Activated naive CD4-positive, alpha-beta T cell treated with Interleukin-2 at 50 U/mL for 16 hours (primary cell): ENCODE data around the gene C12orf60.

Experiments
- DNase-seq: peaks from one replicate; pipeline ENCODE4 v3.0.0-alpha.2; 2020

The C12orf60 gene

DNA sequence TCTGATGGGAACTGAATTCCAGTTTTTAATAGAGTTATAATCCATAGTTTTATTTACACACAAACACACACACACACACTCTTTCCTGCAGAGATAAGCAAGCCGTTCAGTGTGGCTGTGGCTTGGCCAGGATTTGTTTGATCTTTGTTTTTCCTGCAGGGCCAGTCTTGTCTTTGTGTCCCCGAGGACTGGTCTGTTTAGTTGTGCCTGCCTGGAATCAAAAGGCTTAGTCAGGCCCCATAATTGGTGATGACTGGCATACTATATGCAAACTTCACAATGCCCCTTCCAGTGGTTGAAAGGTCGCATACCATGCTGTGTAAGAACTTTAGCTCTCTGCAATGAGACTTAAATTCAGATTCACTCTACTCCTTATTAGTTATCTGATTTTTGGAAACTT, 26.2 kb upstream of the C12orf60 start:
- no peak for DNase-seq

DNA sequence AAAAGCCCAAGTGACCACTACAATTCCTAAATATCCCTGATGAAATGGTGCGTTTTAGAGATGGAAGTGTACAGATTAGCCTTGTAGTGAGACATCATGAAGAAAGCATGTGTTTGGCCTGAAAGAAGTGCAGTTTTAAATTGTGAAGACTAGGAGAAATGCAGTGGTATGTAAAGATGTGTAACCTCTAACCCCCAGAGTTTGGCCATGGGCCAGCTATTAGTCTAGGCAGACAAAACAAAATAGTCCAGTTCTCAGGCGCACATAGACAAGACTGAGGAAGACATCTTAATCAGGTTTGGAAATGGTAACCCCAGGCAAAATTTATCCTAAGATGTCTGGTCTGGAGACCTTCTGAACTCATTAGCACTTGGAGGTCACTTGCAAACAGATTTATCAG, 23.6 kb upstream of the C12orf60 start:
- no peak for DNase-seq

DNA sequence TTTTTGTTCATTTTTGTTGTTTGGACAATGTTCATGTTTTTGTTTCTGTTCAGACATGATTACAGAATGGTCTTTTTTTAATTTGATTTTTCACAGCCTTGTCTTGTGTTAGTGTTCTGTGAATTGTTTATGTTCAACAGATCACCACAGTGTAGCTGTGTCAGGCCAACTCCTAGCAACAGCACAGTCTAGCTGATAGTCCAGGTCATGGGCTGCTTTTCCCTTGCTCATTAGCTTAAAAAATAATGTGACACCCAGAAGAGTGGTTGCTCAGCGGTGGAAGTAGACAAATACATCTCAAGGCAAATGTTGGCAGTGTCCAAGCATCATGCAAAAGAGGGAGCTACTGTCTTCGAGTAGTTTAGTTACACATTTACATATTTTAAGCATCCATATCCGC, 22.6 kb upstream of the C12orf60 start:
- DNase-seq: no peak

DNA sequence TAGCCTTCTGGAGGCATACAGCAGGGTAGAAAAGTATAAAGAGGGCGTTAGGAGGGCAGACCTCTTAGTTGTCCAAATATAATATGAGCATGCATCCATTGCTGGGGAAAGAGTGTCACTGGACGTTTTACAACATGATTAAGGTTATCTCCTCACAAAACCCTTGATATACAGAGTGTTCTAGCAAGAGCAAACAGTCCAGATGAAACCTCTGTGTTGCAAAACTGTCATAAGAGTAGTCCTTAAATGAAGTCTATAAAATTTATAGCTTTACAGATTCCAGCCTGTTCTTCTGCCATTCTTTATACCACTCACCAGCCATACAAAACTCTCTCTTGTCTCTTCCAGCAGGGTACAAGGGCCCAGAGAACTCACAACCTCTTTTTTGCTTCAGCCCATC, 21.9 kb upstream of the C12orf60 start:
- no peak for DNase-seq

DNA sequence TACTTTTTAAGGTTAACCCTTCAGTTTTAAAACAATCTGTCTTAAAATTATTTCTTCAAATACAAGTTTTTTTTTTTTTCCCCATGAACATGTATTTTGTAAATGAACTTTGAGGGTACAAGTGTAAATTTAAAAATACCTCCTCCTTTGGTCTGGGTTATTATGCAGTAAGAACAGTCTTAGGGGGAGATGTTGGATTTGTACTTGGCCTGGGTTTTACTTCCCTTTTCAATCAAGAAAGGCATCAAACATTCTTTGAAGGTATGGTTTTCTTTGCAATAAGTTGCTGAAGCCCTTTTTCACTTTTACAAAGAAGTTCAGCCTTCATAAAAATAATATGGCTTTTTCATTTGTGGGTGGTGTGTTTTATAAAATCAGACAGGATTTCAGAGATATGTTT, 20.7 kb upstream of the C12orf60 start:
- DNase-seq: no peak

DNA sequence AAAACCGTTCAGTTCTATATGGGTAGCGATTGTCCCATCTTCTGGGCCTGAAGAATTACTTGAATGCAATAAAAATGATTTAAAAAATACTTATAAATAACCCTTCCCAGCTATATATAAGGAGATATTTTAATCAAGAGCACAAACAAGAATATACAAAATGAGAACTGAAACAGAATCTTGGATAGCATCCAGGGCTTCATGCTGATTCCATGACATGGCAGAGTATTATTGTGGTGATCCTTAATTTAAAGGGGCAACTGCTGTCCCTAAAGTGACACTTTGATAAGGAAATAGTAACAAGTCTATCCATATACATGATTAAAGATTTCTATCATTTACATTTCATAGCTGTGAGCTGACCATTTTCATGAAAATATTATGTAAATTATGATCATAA, 19.0 kb upstream of the C12orf60 start:
- DNase-seq: no peak

DNA sequence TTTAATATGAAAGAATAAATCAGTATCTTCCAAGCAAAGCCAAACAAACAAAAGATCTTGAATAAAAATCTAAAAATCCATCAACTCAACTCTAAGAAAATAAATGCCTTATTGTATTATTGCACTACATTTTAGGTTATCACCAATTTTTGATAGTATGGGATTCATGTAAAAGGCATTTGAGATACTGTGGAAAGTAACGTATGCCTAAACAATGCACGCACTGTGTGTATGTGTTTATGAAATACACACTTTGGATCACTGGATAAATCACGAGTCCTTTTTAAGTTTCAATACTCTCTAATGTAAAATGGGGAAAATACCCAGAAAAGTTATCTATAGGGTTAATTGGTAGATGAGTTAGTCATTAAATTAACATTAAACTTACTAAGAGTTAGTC, 17.9 kb upstream of the C12orf60 start:
- DNase-seq: no peak

DNA sequence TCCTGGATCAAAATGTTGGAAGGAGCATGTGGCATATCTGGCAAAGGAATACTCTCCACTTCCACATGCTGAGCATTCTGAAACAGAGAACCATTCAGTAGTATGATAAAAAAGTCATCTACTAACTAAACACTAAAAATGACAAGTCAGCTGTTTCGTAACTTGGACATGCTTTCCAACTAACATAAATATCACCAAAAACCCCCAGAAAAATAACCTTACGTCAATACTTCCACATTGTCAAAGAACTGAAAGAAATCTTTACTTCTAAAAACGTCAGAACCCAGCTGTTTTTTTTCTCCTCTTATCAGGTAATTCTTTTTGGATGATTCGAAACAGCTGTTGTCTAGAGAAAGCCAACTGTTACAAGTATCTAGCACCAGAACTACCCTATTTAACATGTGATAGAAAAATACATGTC, 8.4 kb upstream of the C12orf60 start:
- DNase-seq: no peak

DNA sequence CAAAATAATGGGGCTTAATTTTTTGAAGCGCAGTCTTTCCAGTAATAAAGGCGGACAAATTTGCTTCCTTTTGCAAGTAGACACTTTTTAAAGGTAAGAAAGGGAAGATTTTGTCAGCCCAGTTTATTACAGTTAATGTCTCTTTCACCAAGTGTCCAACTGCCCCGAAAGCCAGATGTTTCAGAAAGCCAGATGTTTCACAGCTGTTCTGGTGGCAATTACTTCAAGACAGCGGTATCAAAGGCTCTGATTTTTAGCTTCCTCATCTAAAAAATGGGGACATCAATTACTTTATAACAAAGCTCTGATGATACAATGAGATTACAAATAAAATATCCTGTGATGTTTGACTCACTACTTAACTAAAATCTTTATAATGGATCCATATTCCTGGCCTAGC, 1.2 kb upstream of the C12orf60 start:
- no peak for DNase-seq

DNA sequence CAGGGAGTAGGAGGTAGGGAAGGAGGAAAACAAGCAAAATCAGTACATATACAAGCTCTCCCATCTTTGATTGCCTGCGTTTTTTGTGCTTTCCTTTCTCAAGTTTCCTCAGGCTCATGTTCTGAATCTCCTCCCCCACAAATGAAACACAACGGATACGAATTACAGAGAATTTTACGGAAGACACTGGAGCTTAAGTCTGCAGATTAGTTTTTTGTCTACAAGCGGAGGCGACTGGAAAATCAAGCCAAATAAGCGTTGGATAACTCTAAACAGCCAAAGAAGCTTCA, 804 bp upstream of the C12orf60 start:
- DNase-seq: no peak

DNA sequence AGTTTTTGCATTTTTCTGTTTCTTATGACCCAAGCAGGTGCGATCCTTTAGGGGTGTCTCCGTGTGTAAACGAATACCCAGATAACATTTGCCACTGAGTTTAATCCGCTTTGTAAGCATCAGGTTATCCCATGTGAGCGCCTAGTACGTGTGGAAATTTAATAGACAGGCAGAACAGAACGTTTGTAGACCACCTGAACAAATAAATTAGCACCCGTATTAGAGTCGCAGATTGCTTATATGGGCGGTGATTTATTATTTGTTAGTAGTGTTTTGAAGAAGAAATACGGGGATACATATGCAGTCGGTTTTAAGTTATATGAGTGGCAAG, 325 bp downstream of the C12orf60 start:
- no peak for DNase-seq

DNA sequence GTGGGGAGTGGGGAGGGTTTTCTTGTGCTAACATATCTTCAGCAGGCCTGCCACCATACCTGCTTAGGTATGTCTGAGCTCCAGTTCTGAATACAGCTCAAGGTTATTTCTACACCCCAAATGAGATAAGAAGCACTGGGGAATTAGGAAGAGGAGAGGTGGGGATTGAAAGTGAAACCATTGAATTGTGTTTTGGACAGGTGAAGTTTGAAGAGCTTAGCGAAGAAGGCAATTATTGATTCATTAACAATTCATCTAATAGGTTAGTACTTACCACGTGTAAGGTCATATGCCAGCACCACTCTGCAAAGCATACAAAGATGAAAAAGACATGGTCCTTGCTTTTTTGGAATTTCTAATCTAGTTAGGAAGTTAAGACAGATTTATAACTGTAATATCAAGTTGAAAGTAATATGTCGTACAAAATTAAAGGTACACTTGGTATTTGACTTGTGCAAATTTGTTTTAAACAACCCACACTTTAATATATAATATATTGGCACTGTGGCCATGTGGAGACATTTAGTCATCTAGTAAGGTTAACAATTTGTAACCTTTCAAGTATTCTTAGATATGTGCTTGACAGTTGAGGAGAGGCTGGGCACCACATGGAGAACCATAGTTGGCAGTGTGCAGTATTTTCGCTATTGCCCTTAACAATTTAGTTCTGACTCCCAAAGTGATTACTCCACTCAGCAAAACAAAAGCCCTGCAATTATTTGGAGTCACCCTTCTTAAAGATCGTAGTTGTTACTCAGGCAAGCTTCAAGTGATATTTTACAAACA, 6.9 kb downstream of the C12orf60 start:
- no peak for DNase-seq

DNA sequence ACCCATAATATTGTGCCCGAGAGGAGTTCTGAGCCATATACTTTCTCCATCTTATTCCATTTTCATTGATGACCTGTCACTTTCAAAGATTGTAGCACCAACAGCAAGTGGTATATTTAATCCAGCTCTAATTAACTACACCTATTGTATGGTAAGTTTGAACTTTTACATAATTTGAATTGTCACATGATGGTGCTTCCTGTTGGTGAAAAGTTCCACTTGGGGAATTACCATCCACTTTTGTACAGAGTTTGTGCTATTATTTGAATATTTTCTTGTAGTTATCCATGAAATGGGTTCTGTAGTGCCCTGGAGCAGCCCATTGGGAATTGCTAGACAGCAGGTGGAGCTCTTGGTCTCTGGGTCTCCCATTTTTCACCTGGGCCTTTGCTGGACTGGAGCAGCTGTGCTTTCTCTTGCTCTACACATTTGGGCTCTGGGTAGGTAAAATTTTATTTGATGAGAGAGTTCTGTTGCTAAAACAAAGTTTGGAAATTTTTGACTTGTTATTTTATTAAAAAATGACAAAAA, 7.5 kb downstream of the C12orf60 start:
- DNase-seq: no peak

DNA sequence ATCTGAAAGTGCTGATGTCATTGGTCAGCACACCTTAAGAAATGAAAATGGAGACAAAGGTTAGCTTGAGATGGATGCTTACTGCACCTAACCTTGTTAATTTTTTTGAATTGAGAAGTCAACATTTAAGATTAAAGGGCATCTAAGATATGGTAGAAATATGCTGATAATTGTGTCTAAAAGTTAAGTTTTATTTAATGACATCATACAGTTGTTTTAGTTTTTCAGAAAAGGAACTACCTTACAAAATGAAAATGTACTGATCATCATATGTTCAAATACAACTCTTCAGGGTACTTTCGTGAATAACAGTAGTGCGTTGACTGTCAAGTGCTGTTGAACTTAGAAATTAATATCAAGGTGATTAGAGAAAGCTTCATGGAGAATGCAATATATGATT, 8.0 kb downstream of the C12orf60 start:
- DNase-seq: no peak

DNA sequence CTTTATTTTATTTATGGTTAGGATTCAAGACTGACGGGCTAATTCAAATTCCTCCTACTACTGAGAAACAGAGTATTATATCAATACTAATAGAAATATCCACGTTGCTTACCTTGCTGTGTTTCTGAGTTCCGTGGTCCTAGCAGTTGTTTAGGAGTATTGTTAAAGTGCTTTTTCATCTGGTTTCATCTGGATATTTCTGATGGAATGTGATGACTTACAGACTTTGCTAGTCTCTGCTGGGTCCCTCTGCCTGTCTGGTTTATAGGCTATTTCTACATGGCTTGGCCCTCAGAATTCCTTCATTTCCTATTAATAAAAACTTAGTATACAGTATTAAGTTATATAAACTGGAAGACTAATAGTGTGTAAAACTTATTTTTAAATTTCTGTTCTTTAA, 10.5 kb downstream of the C12orf60 start, which contains the start of gene SMCO3:
TSS of gene SMCO3 (minus strand) at position 169 of the 400 bp plus-strand sequence. CDS start 7,502 bp downstream, outside the sequence.
- no peak for DNase-seq

DNA sequence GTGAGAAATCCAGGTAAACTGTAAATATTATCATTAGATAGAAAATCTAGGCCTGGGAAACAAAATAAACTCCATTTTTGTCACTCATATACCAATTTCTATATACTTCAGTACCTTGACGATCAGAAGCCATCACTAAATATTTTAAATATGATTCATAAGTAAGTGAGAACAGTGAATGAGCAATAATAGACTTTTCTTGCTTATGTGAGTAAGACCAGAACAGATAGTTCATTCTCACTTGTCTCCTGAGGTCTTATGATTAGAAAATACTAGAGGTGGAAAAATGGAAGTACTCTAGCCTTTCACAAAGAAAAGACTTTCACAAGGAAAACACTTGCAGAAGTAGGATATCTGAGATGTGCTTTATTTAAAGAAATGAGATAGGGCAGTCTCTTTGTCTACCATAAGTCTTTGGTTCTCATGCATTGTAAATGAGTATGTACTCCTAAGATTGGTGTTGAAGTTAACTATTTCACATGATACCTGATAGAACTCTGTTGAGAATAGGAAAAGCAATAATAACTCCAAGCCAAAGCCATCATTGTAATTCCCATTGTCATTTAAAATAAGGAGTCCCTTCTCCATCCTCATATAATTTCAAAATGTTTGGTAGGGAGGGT, 20.7 kb downstream of the C12orf60 start:
- DNase-seq: no peak

DNA sequence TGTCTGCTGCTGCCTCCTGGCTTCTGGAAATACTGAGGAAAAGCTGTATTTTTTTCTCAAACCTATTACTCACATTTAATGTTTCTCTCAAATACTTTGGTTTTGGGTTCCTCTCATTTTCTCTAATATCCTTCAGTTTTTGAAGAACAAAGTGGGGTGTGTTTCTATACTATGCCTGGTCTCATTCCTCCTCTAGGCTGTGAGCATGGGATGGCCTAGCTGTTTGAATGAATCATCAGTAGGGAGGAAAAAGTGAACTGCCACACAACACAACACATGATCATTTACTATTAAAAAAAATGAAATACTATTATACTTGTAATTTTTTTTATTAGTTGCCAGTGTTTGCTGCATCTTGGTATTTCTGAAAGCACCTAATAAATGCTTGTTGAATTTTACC, 21.8 kb downstream of the C12orf60 start:
- DNase-seq: no peak

DNA sequence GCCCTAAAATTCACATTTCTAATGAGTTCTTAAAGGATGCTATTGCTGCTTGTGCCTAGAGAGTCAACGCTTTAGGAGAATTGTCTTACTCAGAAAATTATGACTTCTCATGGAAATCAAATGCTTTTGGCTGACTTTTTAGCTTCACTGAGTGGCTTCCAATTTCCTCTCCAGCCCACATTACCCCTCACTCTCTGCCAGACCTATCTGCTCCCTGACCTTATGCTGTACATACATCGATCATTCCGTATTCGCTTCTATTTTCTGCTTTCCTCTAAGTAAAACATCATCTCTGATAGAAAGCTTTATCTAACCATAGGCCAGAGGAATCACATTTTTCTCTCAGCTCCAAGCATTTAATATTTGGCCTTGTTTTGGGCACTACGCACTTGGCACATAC, 23.0 kb downstream of the C12orf60 start:
- no peak for DNase-seq

DNA sequence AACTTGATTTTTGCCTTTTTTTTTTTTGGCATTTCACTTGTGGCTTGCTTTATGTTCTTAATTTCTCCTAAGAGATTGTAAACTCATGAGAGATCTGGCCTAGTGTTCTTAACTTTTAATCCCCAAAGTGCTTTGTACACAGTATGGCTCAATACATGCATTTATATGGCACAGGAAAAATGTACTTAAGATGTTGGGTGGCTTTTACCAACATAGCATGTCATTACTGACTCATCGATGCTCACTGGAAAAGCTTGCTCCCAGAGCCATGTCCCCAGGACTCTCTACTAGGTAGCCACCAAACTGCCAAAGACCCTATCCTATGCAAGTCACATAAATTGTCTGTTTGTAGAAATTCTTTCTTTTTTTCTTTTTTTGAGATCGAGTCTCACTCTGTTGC, 23.6 kb downstream of the C12orf60 start:
- DNase-seq: no peak

DNA sequence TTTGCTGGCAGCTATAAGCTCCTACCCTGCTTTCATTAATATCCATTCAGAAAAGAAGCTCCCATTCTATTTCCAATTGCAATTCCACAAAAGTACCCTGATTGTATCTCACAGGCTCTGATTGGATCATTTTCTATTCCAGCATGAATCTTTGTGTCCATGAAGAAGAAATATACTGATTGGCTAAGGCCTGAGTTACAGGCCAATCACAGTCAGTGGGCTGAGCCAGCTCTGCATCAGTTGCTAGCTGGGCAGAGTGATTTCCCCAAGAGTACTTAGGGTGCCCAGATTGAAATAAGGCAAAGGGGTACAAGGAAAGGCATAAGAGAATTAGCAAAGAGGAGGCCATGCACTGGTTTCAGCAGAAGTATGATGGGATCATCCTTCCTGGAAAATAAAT, 25.4 kb downstream of the C12orf60 start:
- DNase-seq: no peak

DNA sequence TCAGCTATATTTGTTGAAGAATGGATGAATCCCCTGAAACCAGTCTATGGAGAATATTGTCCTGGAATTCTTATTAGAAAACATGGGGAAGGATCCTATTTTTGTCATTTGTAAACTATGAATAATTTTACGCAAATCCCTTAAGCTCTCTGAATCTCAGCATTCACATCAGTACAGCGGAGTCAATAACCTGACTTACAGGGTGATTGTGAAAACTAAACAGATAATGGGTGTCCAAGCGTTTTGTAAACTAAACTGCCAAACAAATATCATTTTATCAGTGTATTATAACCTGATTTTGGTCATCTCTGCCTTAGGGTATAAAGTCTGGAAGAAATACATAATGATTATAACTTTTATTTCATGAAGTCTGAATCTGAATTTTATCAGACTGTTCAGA, 29.9 kb downstream of the C12orf60 start:
- no peak for DNase-seq

DNA sequence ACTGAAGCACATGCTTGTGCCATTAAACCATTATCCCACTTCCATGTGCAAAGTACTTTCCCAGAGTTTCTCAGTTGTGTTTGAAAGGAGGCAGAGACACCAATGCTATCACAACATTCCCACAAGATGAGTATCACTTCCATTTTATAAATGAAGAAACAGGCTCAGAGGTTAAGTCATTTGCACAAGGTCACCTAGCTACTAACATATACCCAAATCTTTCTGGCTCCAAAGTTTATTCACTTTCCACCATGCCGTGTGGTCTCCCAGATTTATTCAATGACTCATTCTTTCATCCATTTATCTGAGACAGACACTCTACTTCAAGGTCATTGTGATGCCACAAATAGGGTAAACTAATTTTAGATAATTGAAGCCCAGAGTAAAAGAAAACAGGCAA, 30.5 kb downstream of the C12orf60 start:
- DNase-seq: no peak

DNA sequence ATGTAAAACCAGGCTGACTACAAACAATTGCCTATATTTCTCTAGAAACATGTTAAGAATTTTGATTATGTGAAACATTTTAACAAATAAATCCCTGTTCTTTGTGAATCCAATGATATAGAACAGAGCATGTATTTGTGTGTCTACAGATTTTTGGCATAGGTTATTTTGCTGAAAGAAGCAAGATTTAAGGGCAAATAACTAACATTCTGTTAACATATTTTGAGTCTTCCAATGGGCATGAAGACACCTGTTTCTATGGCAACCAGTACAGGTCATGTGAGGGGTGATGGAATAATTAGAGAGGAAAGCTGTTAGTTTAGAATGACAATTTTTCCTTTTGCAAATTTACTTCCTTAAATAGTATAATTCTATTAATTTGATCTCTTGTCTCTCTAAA, 31.0 kb downstream of the C12orf60 start:
- no peak for DNase-seq

DNA sequence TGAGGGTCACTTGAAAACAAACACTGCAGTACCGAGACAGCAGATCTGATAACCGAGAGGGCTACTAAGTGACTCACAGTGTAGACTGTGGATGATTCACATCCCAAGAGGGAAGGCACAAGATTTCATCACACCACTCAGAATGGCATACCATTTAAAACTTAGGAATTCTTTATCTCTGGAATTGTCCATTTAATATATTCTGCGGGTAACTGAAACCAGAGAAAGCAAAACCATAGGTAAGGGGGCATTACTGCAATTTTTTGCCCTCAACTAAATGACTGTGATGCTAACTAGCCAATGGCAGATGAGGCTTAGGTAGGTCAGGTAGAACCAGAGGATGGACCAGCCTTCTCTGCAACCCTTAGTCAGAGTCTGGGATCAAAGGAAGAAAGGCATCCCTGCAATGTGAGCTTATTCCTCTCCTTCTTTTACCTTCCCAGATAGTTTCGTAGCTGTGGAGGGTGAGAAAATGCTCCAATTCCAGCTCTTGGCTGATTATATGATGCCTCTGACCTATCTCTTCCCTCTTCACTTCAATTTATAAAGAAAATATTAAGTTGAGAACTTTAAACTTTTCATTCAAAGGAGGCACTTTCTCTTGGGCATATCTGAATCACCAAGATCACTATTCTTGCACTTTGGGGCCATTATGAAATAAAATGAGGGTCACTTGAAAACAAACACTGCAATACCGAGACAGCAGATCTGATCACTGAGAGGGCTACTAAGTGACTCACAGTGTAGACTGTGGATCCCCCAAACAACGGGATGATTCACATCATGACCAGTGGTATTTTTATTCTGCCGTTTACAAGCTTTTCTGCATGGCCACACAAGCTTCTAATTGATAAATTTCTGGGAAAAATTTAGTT, 33.1 kb downstream of the C12orf60 start:
- no peak for DNase-seq
